Measurements from ENCODE around the gene SLC43A1. TPM values are rescaled to one million over a fixed set of nuclear protein-coding genes. Genes with fewer than 3 reads are reported as not detected.
A peak's percentile ranks its signal among the peaks of the same experiment; 100 is the strongest.

SLC43A1 gene
- total RNA-seq, 1 donor from 2014 or later: 12.4 TPM

DNA sequence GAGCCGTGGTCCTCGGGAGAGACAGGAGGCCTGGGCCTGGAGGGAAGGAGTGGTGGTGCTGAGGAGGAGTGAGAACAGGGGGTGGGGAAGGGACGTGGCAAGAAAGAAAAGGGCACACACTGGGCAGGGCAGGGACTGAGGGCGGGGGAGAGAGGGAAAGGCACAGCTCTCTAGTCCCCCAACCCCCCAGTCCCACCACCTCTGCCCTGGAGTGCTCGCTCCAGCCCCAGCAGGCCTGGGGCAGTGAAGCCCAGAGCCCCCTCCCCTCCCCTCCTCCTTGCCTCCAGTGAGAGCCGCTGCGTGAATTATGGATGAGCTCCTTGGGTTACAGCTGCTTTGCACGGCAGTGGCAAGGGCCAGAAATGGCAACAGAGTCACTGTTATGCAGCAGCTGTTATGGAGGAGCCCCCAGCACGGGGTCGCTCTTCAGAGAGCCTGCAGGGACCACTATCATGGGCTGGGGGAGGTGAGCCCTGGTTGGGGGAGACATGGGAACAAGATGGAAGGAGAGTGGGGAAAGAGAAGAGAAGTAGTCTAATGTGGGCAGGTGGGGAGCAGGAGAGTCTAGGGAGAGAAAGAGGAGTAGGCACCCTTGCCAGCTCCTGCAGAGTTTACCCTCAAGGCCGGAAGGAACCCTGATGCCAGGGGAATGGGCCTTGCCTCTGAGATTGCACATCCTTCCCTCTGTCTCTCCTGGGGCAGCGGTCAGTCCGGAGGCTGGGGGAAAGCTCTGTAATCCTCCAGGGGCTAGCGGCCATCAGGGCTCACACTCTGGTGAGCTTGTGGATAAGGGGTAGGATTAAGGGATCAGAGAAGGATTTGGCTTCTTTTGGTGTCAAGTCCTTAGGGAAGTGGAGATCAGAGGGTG lies 51.6 kb downstream of the SLC43A1 start:
- TF ChIP-seq CTCF (IDR thresholded peaks at IDR 0.05): no peak
- Histone ChIP-seq H3K4me3 (no peak overlapping the region), H3K27me3 (peaks cover 14% of the 10 kb centered on the region), H3K27ac (no peak overlapping the region), H3K4me1 (peaks cover 19% of the 10 kb centered on the region), H3K36me3 (no peaks in the 10 kb centered on the region), H3K9me3 (no peaks in the 10 kb centered on the region)
- DNase-seq (no peak), ATAC-seq (no peak)
- intact Hi-C loops (cut with DNase I): no loop called here

DNA sequence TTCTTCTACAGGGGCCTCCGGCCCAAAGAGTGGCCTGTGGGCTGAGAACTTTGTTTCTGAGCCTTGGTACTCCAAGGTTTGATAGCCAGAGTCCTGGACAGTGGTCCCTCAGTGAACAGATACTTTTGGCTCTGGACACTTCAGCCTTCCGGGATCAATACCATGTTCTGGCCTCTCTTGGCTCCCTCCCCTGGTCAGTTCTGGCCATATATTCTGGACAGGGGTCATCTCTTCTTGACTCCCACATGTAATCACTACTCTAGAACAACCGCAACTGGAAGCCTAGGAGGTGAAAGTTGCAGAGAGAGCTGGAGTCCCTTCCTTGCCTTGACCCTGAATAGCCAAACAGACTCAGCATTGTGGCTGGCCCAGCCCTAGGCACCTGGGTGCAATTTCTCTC lies 52.9 kb downstream of the SLC43A1 start:
- no peak overlapping the region for H3K4me3 ChIP-seq
- H3K27ac ChIP-seq: no peak overlapping the region
- H3K4me1 ChIP-seq: peaks cover 31% of the 10 kb centered on the region
- peaks cover 25% of the 10 kb centered on the region for H3K27me3 ChIP-seq
- intact Hi-C loops (cut with DNase I): no loop called here
- TF ChIP-seq CTCF (IDR thresholded peaks at IDR 0.05): no peak
- no peak for DNase-seq
- H3K9me3 ChIP-seq: no peaks in the 10 kb centered on the region
- no peak for ATAC-seq
- no peaks in the 10 kb centered on the region for H3K36me3 ChIP-seq

DNA sequence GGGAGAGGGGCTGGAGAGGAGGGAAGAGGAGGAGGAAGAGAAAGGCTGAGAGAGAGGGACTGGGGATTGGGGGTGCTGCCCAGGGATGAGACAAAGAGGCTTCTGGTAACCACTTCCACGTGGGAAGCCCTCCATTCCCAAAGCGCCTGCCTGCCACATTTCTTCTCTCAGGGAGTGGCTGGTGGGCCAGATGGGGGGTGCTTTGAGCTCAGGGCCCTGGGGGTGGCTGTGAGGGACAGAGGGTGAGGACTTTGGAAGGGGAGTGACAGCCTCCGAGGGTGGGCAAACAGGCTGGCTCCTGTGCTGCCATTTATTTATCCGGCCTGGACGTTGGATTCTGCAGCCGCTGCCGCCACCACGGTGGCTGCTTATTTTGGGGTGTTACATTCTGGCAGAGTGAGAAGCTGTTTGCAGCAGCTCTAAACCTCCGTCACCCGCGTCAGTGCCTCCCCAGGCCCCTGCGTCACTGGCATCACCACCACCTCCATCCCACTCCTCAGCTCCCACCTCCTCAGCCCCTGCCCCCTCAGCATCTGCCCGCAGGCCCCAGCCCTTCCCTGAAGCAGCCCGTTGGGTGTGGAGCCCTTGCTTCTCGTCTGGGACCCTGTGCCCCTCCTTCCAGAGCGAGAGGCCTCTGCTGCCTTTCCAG lies 53.5 kb downstream of the SLC43A1 start:
- no peak for ATAC-seq
- TF ChIP-seq CTCF (IDR thresholded peaks at IDR 0.05): no peak
- no peak overlapping the region for H3K4me3 ChIP-seq
- H3K36me3 ChIP-seq: no peaks in the 10 kb centered on the region
- H3K9me3 ChIP-seq: no peaks in the 10 kb centered on the region
- intact Hi-C loops (cut with DNase I): no loop called here
- DNase-seq: no peak
- H3K27ac ChIP-seq: no peak overlapping the region
- peaks cover 34% of the 10 kb centered on the region for H3K4me1 ChIP-seq
- peaks cover 25% of the 10 kb centered on the region for H3K27me3 ChIP-seq

GRCh38 chr11:57460758-57461749 lies 54.4 kb downstream of the SLC43A1 start:
- Histone ChIP-seq H3K27me3 (peaks cover 25% of the 10 kb centered on the region), H3K36me3 (no peaks in the 10 kb centered on the region), H3K9me3 (no peaks in the 10 kb centered on the region), H3K4me1 (peaks cover 34% of the 10 kb centered on the region), H3K27ac (no peak overlapping the region), H3K4me3 (peak overlapping the region; percentile 48)
- DNase-seq (no peak), ATAC-seq (no peak)
- intact Hi-C loops (cut with DNase I): no loop called here
- no peak for TF ChIP-seq CTCF (IDR thresholded peaks at IDR 0.05)

DNA sequence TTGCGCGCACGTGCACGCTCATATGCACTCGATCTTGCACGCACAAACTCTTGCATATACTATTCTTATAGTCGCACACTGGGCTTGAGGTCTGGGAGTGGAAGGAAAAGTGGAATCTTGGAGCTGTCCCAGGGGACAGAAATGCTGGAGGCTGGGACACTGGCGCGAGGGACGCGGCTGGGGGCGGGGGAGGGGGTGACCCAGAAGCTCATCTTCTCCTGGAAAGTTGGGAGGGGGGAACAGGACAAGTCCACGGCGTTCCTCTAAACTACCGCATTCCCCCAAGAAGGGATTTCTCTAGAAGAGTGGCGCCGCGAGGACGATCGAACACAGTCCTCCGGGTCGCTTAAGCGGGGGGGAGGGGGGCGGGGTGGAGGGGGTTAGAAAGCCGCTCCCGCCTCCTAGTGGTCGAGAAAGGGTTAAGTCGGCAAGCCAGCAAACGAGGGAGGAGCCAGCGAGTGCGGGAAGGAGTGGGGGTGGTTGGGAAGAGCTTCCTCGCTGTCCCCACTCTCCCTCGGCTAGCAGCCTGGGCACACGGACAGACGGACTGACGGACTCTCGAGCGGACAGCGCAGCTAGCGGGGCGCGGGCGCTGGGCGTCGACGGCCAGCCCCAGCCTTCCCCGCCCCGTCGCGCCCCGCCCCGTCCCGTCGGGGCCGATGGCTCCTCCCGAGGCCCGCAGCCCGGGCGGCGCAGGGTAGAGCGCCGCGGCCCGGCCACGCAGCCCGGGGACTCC lies 55.3 kb downstream of the SLC43A1 start, which contains the start of gene RTN4RL2:
Gene RTN4RL2, plus strand, starts transcription at position 507 of the 736 bp plus-strand sequence. CDS start 338 bp downstream, outside the sequence.
- H3K27me3 ChIP-seq: peaks cover 25% of the 10 kb centered on the region
- DNase-seq: peak; percentile 75
- H3K4me1 ChIP-seq: peaks cover 34% of the 10 kb centered on the region
- no peak within 1 kb of the TSS for H3K27ac ChIP-seq
- peak within 1 kb of the TSS; percentile 48 for H3K4me3 ChIP-seq
- ATAC-seq: peak; percentile 55
- no peak for TF ChIP-seq CTCF (IDR thresholded peaks at IDR 0.05)
- intact Hi-C loops (cut with DNase I): no loop called here
- no peaks in the 10 kb centered on the region for H3K9me3 ChIP-seq
- no peaks in the 10 kb centered on the region for H3K36me3 ChIP-seq

Data from upper lobe of right lung (tissue), 1 donor.